Retina (tissue), 1 donor: ENCODE data around the gene PIKFYVE.
A peak's percentile ranks its signal among the peaks of the same experiment; 100 is the strongest.
"Not testable (repeated sequence)": the region's sequence is repeated elsewhere in the genome, so short reads cannot be mapped to it uniquely, and the experiment has no call there.

Source experiments
- DNase-seq: peaks from one replicate; pipeline ENCODE4 v3.0.0-alpha.2; 2016

The PIKFYVE gene

GRCh38 chr2:208366215-208367127 is 100.4 kb downstream of the PIKFYVE start:
- DNase-seq, result no peak

GRCh38 chr2:208369091-208369490 is 103.0 kb downstream of the PIKFYVE start:
- DNase-seq, result no peak

GRCh38 chr2:208370881-208371633 is 105.0 kb downstream of the PIKFYVE start:
- no peak for DNase-seq

GRCh38 chr2:208371634-208371935 is 105.5 kb downstream of the PIKFYVE start:
- DNase-seq, result no peak

- peak; percentile 60 for DNase-seq
Observed at GRCh38 chr2:208373460-208374089, 107.5 kb downstream of the PIKFYVE start.

- peak; percentile 57 for DNase-seq
Observed at GRCh38 chr2:208375491-208376068, 109.5 kb downstream of the PIKFYVE start.

- DNase-seq, result not testable (repeated sequence)
Observed at GRCh38 chr2:208377344-208377860, 111.3 kb downstream of the PIKFYVE start.

- no peak for DNase-seq
Observed at GRCh38 chr2:208379192-208379591, 113.1 kb downstream of the PIKFYVE start.

GRCh38 chr2:208384637-208385036 is 118.6 kb downstream of the PIKFYVE start:
- no peak for DNase-seq

GRCh38 chr2:208386541-208386940 is 120.5 kb downstream of the PIKFYVE start:
- DNase-seq, result no peak

GRCh38 chr2:208389940-208390339 is 123.9 kb downstream of the PIKFYVE start:
- DNase-seq, result no peak

GRCh38 chr2:208392300-208392699 is 126.2 kb downstream of the PIKFYVE start:
- no peak for DNase-seq

GRCh38 chr2:208396796-208397195 is 130.7 kb downstream of the PIKFYVE start:
- not testable (repeated sequence) for DNase-seq

- no peak for DNase-seq
Observed at GRCh38 chr2:208399201-208399600, 133.1 kb downstream of the PIKFYVE start.

- peak; percentile 83 for DNase-seq
Observed at GRCh38 chr2:208406474-208407451, 140.7 kb downstream of the PIKFYVE start, which contains the start of gene PTH2R. Gene PTH2R (plus strand): TSS chr2:208406792. CDS start chr2:208407044, 252 bp downstream.

- peak; percentile 56 for DNase-seq
Observed at GRCh38 chr2:208407667-208408066, 141.6 kb downstream of the PIKFYVE start.
